ENCODE measurements around the gene KDM4B.

- TF ChIP-seq CTCF (IDR thresholded peaks at IDR 0.05 in 2 of 3, conservative IDR thresholded peaks at IDR 0.05 in 1 of 3; ENCODE audit: borderline replicate concordance in 1 of 3, insufficient read depth in 1 of 3, low read depth in 2 of 3, low read length in 2 of 3), result no peak
- no peak for TF ChIP-seq POLR2AphosphoS5 (IDR thresholded peaks at IDR 0.05; ENCODE audit: low read depth, low read length)
These were observed 147.4 kb downstream of the KDM4B start for GRCh38 chr19:5116292-5116691.

Data from HCT116 (cell line).